ENCODE measurements around the gene SLC18A3.

The SLC18A3 gene

GRCh38 chr10:49651039-49651835 is 41.1 kb downstream of the SLC18A3 start:
- DNase-seq (ENCODE audit: low spot score) = no peak

- DNase-seq (ENCODE audit: low spot score) = no peak
Observed at GRCh38 chr10:49651917-49652316, 41.8 kb downstream of the SLC18A3 start.

GRCh38 chr10:49652421-49653272 is 42.5 kb downstream of the SLC18A3 start:
- no peak for DNase-seq (ENCODE audit: low spot score)

GRCh38 chr10:49653273-49653929 is 43.3 kb downstream of the SLC18A3 start:
- no peak for DNase-seq (ENCODE audit: low spot score)

GRCh38 chr10:49654036-49654693 is 44.1 kb downstream of the SLC18A3 start:
- no peak for DNase-seq (ENCODE audit: low spot score)

GRCh38 chr10:49655099-49655498 is 45.0 kb downstream of the SLC18A3 start:
- DNase-seq (ENCODE audit: low spot score) = no peak

GRCh38 chr10:49656845-49657493 is 46.9 kb downstream of the SLC18A3 start:
- no peak for DNase-seq (ENCODE audit: low spot score)

- DNase-seq (ENCODE audit: low spot score) = no peak
Observed at GRCh38 chr10:49657606-49658005, 47.5 kb downstream of the SLC18A3 start.

- no peak for DNase-seq (ENCODE audit: low spot score)
Observed at GRCh38 chr10:49661140-49661856, 51.2 kb downstream of the SLC18A3 start.
